SKM-1 treated with dmso at 0.1 percent for 144 hours (cell line): ENCODE data around the gene MYH3.

Source experiments
- DNase-seq: peaks from one replicate; lab custom pipeline; 2025; ENCODE audit not compliant: unreplicated experiment; lab: John Stamatoyannopoulos, UW

MYH3 gene

DNA sequence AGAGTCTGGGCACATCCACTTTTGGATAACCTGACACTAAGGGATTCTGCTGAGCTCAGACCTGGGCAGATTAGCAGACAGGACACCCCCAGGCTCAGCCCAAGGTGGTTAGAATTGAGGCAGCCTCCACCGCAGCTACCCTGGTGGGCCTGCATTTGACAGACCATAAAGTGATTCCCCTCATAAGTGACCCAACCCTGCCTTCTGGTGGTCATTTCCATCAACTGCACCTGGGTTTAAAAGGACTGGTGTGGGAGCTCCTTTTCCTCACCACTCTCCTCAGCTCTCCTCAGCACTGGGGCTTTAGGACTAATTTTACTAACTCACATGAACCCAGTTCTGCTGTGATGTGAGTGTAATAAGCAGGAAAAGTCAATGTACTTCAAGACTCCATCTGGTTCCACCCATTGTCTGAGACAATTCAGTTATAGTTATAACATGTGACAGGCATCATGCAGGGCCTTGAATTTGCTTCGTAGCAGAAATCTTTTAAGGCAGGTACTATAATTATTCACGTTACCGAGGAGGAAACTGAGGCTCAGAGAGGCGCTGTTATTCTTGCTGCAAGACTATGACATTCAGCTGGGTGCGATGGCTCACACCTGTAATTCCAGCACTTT, 42.5 kb downstream of the MYH3 start:
- peak; percentile 18 for DNase-seq

DNA sequence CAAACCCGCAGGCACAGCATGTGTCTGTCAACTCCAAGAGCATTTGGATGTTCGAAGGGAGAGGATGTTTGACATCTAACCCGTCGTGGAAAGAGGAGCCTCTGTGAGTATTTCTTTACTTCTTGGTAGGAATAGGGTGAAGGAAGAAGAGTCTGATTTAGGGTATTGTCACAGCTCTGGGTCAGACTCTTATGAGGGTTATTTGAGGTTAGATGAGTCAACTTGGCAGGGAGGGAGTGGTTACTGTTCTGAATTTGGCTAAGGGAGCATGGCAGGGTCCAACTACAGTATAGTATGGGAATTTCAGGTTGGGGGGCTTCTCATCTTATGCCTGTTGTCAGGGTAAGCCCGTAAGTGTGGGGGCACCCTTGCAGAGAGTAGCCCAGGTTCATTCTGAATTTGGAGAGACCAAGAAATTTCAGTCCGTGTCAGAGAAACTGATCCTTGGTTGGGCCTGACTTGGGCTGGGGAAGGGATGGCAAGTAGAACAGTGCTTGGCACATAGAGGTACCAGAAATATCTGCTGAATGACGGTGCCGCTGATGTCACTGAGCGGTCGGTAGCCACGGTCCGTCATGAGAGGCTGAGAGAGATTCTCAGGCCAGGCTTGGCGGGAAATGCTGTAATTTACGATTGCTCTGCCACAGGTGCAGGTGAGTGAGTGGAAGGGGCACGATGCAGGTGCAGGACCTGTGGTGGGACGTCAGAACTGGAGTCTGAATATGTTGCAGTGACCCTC, 43.2 kb downstream of the MYH3 start:
- DNase-seq: no peak

GRCh38 chr17:10612957-10613744, 44.0 kb downstream of the MYH3 start:
- DNase-seq: no peak

GRCh38 chr17:10610884-10611283, 46.2 kb downstream of the MYH3 start:
- no peak for DNase-seq

DNA sequence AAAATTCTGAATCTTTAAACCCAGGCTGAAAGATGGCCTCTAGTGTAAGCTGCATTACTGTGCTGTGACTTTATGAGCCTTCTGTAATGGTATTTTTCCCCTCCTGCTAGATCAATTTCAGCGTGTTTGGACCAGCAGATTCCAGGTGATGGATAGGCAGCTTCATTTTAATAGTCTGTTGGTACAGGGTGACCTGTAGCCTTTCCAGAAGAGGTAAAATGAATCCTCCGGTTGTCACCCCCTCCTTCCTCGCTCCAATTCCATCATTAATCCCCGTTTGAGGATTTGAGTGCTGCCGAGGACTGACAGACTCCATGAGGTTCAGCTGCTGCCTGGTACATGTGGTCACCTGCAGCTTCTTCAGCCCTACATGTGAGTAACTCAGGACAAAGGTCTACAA, 48.9 kb downstream of the MYH3 start:
- DNase-seq: no peak

- DNase-seq: no peak
Observed at GRCh38 chr17:10606110-10606509, 51.0 kb downstream of the MYH3 start.

GRCh38 chr17:10605221-10605783, 51.8 kb downstream of the MYH3 start:
- DNase-seq: no peak

DNA sequence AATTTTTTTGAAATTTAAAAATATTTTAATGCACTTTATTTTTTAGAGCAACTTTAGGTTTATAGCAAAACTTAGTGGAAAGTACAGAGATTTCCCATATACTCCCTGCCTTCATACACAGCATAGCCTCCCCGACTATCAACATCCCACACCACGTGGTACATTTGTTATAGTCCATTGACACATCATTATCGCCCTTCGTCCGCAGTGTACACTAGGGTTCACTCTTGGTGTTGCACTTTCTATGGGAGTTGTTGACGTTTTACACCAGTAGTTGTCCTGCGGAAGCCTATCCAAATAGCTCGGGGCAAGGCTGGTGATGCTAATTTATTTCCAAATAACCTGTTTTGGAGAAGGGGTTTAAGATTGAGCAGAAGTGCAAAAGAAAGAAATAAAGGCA, 52.6 kb downstream of the MYH3 start:
- DNase-seq: no peak

DNA sequence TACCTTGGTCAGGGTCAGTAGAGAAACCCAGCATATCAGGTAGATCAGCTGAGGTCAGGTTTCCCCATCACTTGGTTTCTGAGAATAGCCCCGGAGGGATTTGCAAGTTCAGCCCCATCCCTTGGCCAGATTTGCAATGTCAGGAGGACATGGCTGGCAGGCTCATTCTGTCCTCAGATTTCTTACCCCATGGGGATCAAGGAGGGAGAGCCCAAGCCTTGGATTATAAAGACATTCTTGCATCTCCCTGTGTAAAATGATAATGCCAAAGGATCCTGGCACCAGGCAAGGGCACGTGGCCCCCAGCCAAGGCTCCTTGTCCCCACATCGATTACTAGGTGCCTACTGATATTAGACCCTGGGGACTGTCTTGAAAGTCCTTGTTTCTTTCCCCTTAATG, 53.2 kb downstream of the MYH3 start:
- DNase-seq: no peak

DNA sequence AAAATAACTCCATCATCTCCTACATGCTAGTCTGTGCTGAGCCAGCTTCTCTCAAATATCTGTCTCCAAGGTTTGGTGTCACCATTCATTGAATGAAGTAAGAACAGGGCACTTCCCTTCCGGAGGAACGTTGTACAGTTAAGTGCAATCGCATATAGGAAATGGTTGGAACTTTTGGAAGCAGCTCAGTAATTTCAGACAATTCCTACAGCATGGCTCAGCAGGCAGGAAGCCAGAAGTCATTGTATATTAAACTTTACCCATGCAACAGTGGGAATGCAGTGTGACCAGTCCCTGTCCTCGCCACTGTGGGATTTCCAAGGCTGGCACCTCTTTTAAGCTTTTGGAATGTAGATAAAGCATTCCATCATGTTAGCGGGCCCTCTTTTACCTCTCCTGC, 56.5 kb downstream of the MYH3 start:
- DNase-seq: no peak

DNA sequence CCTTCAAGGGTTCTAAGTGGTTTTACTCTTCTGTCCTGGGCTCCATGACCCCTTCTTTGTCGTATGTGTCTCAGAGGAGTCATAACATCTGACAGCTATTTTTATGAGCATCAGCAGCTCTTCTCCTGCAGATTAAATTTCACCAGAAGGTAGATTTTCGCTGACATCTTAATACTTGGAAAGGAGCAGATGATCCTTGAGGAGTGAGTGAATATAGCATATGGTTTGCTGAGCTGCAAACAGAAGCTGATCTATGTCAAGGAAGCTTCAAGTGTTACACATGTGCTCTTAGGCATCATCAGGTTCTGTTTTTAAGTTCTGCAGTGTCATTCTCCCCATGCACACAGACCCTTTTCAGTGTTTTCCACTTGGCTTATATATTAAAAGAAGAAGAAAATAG, 58.5 kb downstream of the MYH3 start:
- DNase-seq: no peak

GRCh38 chr17:10589553-10590145, 67.5 kb downstream of the MYH3 start:
- DNase-seq: no peak

- no peak for DNase-seq
Observed at GRCh38 chr17:10585529-10585928, 71.6 kb downstream of the MYH3 start.

GRCh38 chr17:10583834-10584233, 73.3 kb downstream of the MYH3 start:
- DNase-seq: no peak

DNA sequence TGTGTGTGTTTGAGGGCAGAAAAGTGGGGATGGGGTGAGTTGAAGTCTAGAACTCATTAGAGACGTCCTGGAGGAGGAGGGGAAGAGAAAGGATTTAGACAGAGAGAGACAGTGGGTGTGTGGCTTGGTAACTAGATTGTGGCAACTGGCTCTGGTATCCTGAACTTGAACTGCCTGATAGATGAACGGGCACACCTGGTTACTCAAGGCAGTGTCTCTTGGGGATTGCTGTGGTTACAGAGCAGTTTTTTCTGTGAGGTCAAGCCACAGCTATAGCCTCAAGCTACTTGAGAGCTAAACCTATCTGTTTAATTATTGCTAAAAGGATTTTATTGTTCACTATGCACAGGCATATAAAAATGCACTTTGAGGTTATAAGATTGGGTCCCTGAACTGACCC, 77.8 kb downstream of the MYH3 start:
- DNase-seq: no peak
